ENCODE measurements around the gene PCDHB16.

- TF ChIP-seq CTCF (IDR thresholded peaks at IDR 0.05) (no peak), POLR2A (IDR thresholded peaks at IDR 0.05) (no peak)
Observed at GRCh38 chr5:141150993-141151325, 31.2 kb upstream of the PCDHB16 start.
